ENCODE measurements around the gene SLC39A10.

- TF ChIP-seq CTCF (IDR thresholded peaks at IDR 0.05) (no peak), ZFX (IDR thresholded peaks at IDR 0.05; ENCODE audit: borderline replicate concordance) (no peak)
These were observed 49.3 kb downstream of the SLC39A10 start for GRCh38 chr2:195706161-195706900.
